DND-41 (cell line): ENCODE measurements around the gene VWA5B1.
A peak's percentile ranks its signal among the peaks of the same experiment; 100 is the strongest.

Source experiments
- ATAC-seq: fragments of 200-7000 bp; cut with Tn5 transposase; 3 replicates; pipeline ENCODE4 v1.9.1; 2021; ENCODE audit warnings: low read depth; ENCODE audit not compliant: insufficient read depth
- DNase-seq: peaks from one replicate; pipeline ENCODE4 v3.0.0-alpha.2; 2020
- H2AFZ ChIP-seq: 2 replicates; pipeline ENCODE4 v1.6.0; 2012; ENCODE audit warnings: low read depth, low read length
- H3K27ac ChIP-seq: 2 replicates; pipeline ENCODE4 v1.5.1; 2012; ENCODE audit warnings: low read length, inconsistent platforms
- H3K27me3 ChIP-seq: fragments of 200-600 bp; sonication (generic); 2 replicates; pipeline ENCODE4 v1.6.0; 2012; ENCODE audit warnings: low read length, mild to moderate bottlenecking, inconsistent platforms; ENCODE audit not compliant: insufficient read depth, poor library complexity
- H3K36me3 ChIP-seq: 2 replicates; pipeline ENCODE4 v1.5.1; 2012; ENCODE audit warnings: low read length, inconsistent platforms; ENCODE audit not compliant: insufficient read depth
- H3K4me1 ChIP-seq: 2 replicates; pipeline ENCODE4 v1.5.1; 2012; ENCODE audit warnings: mild to moderate bottlenecking, low read length; ENCODE audit not compliant: insufficient read depth
- H3K4me2 ChIP-seq: 2 replicates; pipeline ENCODE4 v1.6.0; 2012; ENCODE audit warnings: mild to moderate bottlenecking, moderate library complexity, low read length, inconsistent platforms; ENCODE audit not compliant: insufficient read depth
- H3K4me3 ChIP-seq, 2 experiments: fragments of 200-600 bp in 1 of 2; shearing (Covaris generic) in 1 of 2; 2 replicates each; pipeline ENCODE4 v1.5.1; 2012 to 2016; ENCODE audit warnings: inconsistent platforms in 2 of 2, low read length in 2 of 2, mild to moderate bottlenecking in 2 of 2, low read depth in 1 of 2, moderate library complexity in 1 of 2
- H3K79me2 ChIP-seq: 2 replicates; pipeline ENCODE4 v1.6.0; 2012; ENCODE audit warnings: low read length, inconsistent platforms; ENCODE audit not compliant: insufficient read depth
- H3K9ac ChIP-seq: 2 replicates; pipeline ENCODE4 v1.6.0; 2012; ENCODE audit warnings: low read depth, mild to moderate bottlenecking, inconsistent platforms, low read length, moderate library complexity
- H3K9me3 ChIP-seq: 2 replicates; pipeline ENCODE4 v1.5.1; 2012; ENCODE audit warnings: low read length, moderate library complexity, mild to moderate bottlenecking, inconsistent platforms; ENCODE audit not compliant: insufficient read depth, severe bottlenecking
- H4K20me1 ChIP-seq: 2 replicates; pipeline ENCODE4 v1.6.0; 2012; ENCODE audit warnings: low read length; ENCODE audit not compliant: insufficient read depth
- CTCF ChIP-seq: IDR thresholded peaks from 2 replicates; pipeline ENCODE4 v1.5.1; 2012; ENCODE audit warnings: borderline replicate concordance, low read length, moderate library complexity, mild to moderate bottlenecking; ENCODE audit not compliant: poor library complexity, severe bottlenecking; ENCODE audit errors: extremely low read depth
- EZH2 ChIP-seq: IDR thresholded peaks from 3 replicates; pipeline ENCODE4 v1.6.1; 2012; ENCODE audit warnings: borderline replicate concordance, low read depth, mild to moderate bottlenecking, moderate library complexity, low read length, inconsistent platforms; ENCODE audit not compliant: severe bottlenecking

The VWA5B1 gene

GRCh38 chr1:20322081-20322824 is 31.6 kb downstream of the VWA5B1 start:
- H3K79me2 ChIP-seq, result no peaks in the 10 kb centered on the region
- DNase-seq (no peak), ATAC-seq (peak; percentile 33; the same call in 2 of the 3 replicates)
- no peaks in the 10 kb centered on the region for H3K36me3 ChIP-seq
- peaks cover 5% of the 10 kb centered on the region; the same call in 1 of the 2 replicates for H3K4me1 ChIP-seq
- no peaks in the 10 kb centered on the region for H3K9me3 ChIP-seq
- TF ChIP-seq CTCF (no peak), EZH2 (no peak)
- H2AFZ ChIP-seq, result no peak overlapping the region
- H3K27me3 ChIP-seq, result peaks cover 26% of the 10 kb centered on the region
- H3K4me3 ChIP-seq, result no peak overlapping the region
- no peak overlapping the region for H3K9ac ChIP-seq
- H3K4me2 ChIP-seq, result peak overlapping the region; percentile 32; the same call in 1 of the 2 replicates
- no peak overlapping the region for H3K27ac ChIP-seq
- H4K20me1 ChIP-seq, result peaks cover 6% of the 10 kb centered on the region; the same call in 1 of the 2 replicates

GRCh38 chr1:20322825-20323612 is 32.3 kb downstream of the VWA5B1 start:
- Histone ChIP-seq H3K4me3 (no peak overlapping the region), H3K4me2 (no peak overlapping the region), H2AFZ (no peak overlapping the region), H3K9me3 (no peaks in the 10 kb centered on the region), H3K27ac (no peak overlapping the region), H3K9ac (no peak overlapping the region), H3K79me2 (no peaks in the 10 kb centered on the region), H3K27me3 (peaks cover 30% of the 10 kb centered on the region), H3K36me3 (no peaks in the 10 kb centered on the region), H3K4me1 (peaks cover 5% of the 10 kb centered on the region; the same call in 1 of the 2 replicates), H4K20me1 (peaks cover 6% of the 10 kb centered on the region; the same call in 1 of the 2 replicates)
- DNase-seq (no peak), ATAC-seq (no peak)
- TF ChIP-seq EZH2 (no peak), CTCF (no peak)

- no peak overlapping the region for H3K9ac ChIP-seq
- H3K4me3 ChIP-seq, result no peak overlapping the region
- no peaks in the 10 kb centered on the region for H3K9me3 ChIP-seq
- ATAC-seq, result no peak
- peaks cover 30% of the 10 kb centered on the region for H3K27me3 ChIP-seq
- TF ChIP-seq EZH2, result no peak
- TF ChIP-seq CTCF, result no peak
- DNase-seq, result no peak
- peaks cover 5% of the 10 kb centered on the region; the same call in 1 of the 2 replicates for H3K4me1 ChIP-seq
- no peak overlapping the region for H3K4me2 ChIP-seq
- H3K27ac ChIP-seq, result no peak overlapping the region
- H3K36me3 ChIP-seq, result no peaks in the 10 kb centered on the region
- H3K79me2 ChIP-seq, result no peaks in the 10 kb centered on the region
- H4K20me1 ChIP-seq, result peaks cover 6% of the 10 kb centered on the region; the same call in 1 of the 2 replicates
- H2AFZ ChIP-seq, result no peak overlapping the region
Observed at GRCh38 chr1:20323613-20323920, 32.9 kb downstream of the VWA5B1 start.
